CD1c-positive myeloid dendritic cell (primary cell): ENCODE results near the gene STARD13.
"Not testable (repeated sequence)": the region's sequence is repeated elsewhere in the genome, so short reads cannot be mapped to it uniquely, and the experiment has no call there.

ENCODE experiments used
- DNase-seq: peaks from one replicate; pipeline ENCODE4 v3.0.0-alpha.2; 2016; ENCODE audit errors: extremely low spot score

Gene STARD13

GRCh38 chr13:33257841-33258807 is 27.4 kb downstream of the STARD13 start:
- DNase-seq, result no peak

GRCh38 chr13:33256148-33256840 is 29.3 kb downstream of the STARD13 start:
- no peak for DNase-seq

GRCh38 chr13:33252135-33252534 is 33.4 kb downstream of the STARD13 start:
- no peak for DNase-seq

GRCh38 chr13:33251131-33251661 is 34.4 kb downstream of the STARD13 start:
- no peak for DNase-seq

GRCh38 chr13:33250609-33251008 is 34.9 kb downstream of the STARD13 start:
- DNase-seq, result no peak

- no peak for DNase-seq
These were observed 35.7 kb downstream of the STARD13 start for GRCh38 chr13:33249894-33250293.

GRCh38 chr13:33249066-33249465 is 36.5 kb downstream of the STARD13 start:
- DNase-seq, result no peak

- DNase-seq, result no peak
These were observed 39.9 kb downstream of the STARD13 start for GRCh38 chr13:33245505-33246158.

- DNase-seq, result no peak
These were observed 40.7 kb downstream of the STARD13 start for GRCh38 chr13:33244907-33245287.

GRCh38 chr13:33244210-33244906 is 41.2 kb downstream of the STARD13 start:
- DNase-seq, result no peak

- DNase-seq, result no peak
These were observed 42.5 kb downstream of the STARD13 start for GRCh38 chr13:33242984-33243617.

- DNase-seq, result not testable (repeated sequence)
These were observed 43.2 kb downstream of the STARD13 start for GRCh38 chr13:33242372-33242771.

GRCh38 chr13:33236021-33236420 is 49.5 kb downstream of the STARD13 start:
- no peak for DNase-seq

- no peak for DNase-seq
These were observed 50.0 kb downstream of the STARD13 start for GRCh38 chr13:33235564-33235963.

- no peak for DNase-seq
These were observed 50.5 kb downstream of the STARD13 start for GRCh38 chr13:33235078-33235477.

GRCh38 chr13:33233547-33233946 is 52.0 kb downstream of the STARD13 start:
- no peak for DNase-seq

- DNase-seq, result no peak
These were observed 52.7 kb downstream of the STARD13 start for GRCh38 chr13:33232883-33233282.

- DNase-seq, result no peak
These were observed 54.2 kb downstream of the STARD13 start for GRCh38 chr13:33231339-33231738.

GRCh38 chr13:33230178-33230881 is 55.2 kb downstream of the STARD13 start:
- DNase-seq, result no peak

GRCh38 chr13:33229446-33230177 is 55.9 kb downstream of the STARD13 start:
- DNase-seq, result no peak
